K562 treated with DMSO at 1 percent for 12 hours (cell line): ENCODE measurements around the gene ZDHHC7. TPM values are rescaled to one million over a fixed set of nuclear protein-coding genes. Genes with fewer than 3 reads are reported as not detected.

Experiments used
- total RNA-seq: library from RNA; unstranded; fragments of 300-600 nt; gene quantifications from 2 replicates; pipeline ENCODE4 v1.2.3, GENCODE V29; 2022; ENCODE audit not compliant: insufficient read depth

Gene ZDHHC7
- total RNA-seq, result 32.3 and 80.6 TPM in 2 replicates

GRCh38 chr16:85010931-85011845 lies at the start of gene ZDHHC7:
Gene ZDHHC7 (minus strand): TSS chr16:85011535. CDS start chr16:84990618, 20,917 bp downstream.

GRCh38 chr16:85027349-85027957 lies 16.1 kb upstream of the ZDHHC7 start, which contains the start of gene KIAA0513:
Gene KIAA0513 (plus strand): TSS chr16:85027795. CDS start chr16:85067072, 39,277 bp downstream.

Other genes with a start within 250 kb of the ZDHHC7 start
- gene CRISPLD2, start 191.6 kb downstream of the ZDHHC7 start, total RNA-seq, result 0.16 and 0.46 TPM in 2 replicates
- 11.4 and 27.0 TPM in 2 replicates for gene KIAA0513, start 16.3 kb upstream of the ZDHHC7 start, total RNA-seq
- gene CIBAR2, start 100.9 kb upstream of the ZDHHC7 start, total RNA-seq, result not detected in 2 replicates